ENCODE results near the gene FGGY.

- TF ChIP-seq ZNF274 (IDR thresholded peaks at IDR 0.05; ENCODE audit: low read depth, low read length): no peak
- no peak for TF ChIP-seq YY1 (IDR thresholded peaks at IDR 0.05; ENCODE audit: insufficient read depth, insufficient read length)
- no peak for TF ChIP-seq SUZ12 (IDR thresholded peaks at IDR 0.05; ENCODE audit: extremely low read depth, insufficient read depth, insufficient read length)
Measured at GRCh38 chr1:59477867-59478266, 181.0 kb downstream of the FGGY start.

Data from NT2/D1 (cell line).